Measurements from ENCODE around the gene IMPA2.

The IMPA2 gene

GRCh38 chr18:12053289-12053688 is 72.0 kb downstream of the IMPA2 start:
- no peak for ATAC-seq (ENCODE audit: insufficient read depth, low read depth)
- peaks cover 29% of the 10 kb centered on the region for H3K27me3 ChIP-seq (ENCODE audit: insufficient read depth, low read length, poor library complexity)
- H3K9me3 ChIP-seq (ENCODE audit: insufficient read depth, low read length, severe bottlenecking), result no peaks in the 10 kb centered on the region
- no peak overlapping the region for H3K9ac ChIP-seq (ENCODE audit: low read depth, low read length)
- no peaks in the 10 kb centered on the region for H3K4me1 ChIP-seq (ENCODE audit: insufficient read depth, low read length)
- no peak overlapping the region for H2AFZ ChIP-seq (ENCODE audit: low read depth, low read length)
- H3K4me3 ChIP-seq (ENCODE audit: low read depth in 1 of 2, low read length in 2 of 2), result no peak overlapping the region
- no peak for DNase-seq
- H4K20me1 ChIP-seq (ENCODE audit: insufficient read depth, low read length), result no peaks in the 10 kb centered on the region
- no peak overlapping the region for H3K4me2 ChIP-seq (ENCODE audit: insufficient read depth, low read length)
- no peaks in the 10 kb centered on the region for H3K79me2 ChIP-seq (ENCODE audit: insufficient read depth, low read length)
- no peak overlapping the region for H3K27ac ChIP-seq (ENCODE audit: low read length)
- no peaks in the 10 kb centered on the region for H3K36me3 ChIP-seq (ENCODE audit: insufficient read depth, low read length)
- no peak for TF ChIP-seq EZH2 (IDR thresholded peaks at IDR 0.05; ENCODE audit: borderline replicate concordance, low read depth, low read length, severe bottlenecking)
- TF ChIP-seq, protein P1, sequence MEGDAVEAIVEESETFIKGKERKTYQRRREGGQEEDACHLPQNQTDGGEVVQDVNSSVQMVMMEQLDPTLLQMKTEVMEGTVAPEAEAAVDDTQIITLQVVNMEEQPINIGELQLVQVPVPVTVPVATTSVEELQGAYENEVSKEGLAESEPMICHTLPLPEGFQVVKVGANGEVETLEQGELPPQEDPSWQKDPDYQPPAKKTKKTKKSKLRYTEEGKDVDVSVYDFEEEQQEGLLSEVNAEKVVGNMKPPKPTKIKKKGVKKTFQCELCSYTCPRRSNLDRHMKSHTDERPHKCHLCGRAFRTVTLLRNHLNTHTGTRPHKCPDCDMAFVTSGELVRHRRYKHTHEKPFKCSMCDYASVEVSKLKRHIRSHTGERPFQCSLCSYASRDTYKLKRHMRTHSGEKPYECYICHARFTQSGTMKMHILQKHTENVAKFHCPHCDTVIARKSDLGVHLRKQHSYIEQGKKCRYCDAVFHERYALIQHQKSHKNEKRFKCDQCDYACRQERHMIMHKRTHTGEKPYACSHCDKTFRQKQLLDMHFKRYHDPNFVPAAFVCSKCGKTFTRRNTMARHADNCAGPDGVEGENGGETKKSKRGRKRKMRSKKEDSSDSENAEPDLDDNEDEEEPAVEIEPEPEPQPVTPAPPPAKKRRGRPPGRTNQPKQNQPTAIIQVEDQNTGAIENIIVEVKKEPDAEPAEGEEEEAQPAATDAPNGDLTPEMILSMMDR (IDR thresholded peaks at IDR 0.05; ENCODE audit: borderline replicate concordance, extremely low read depth, low read length, poor library complexity, severe bottlenecking), result no peak

- Histone ChIP-seq H3K4me1 (ENCODE audit: insufficient read depth, low read length) (no peaks in the 10 kb centered on the region), H3K27ac (ENCODE audit: low read length) (no peak overlapping the region), H3K79me2 (ENCODE audit: insufficient read depth, low read length) (no peaks in the 10 kb centered on the region), H3K9ac (ENCODE audit: low read depth, low read length) (no peak overlapping the region), H3K4me3 (ENCODE audit: low read depth in 1 of 2, low read length in 2 of 2) (no peak overlapping the region), H3K4me2 (ENCODE audit: insufficient read depth, low read length) (no peak overlapping the region), H2AFZ (ENCODE audit: low read depth, low read length) (no peak overlapping the region), H3K36me3 (ENCODE audit: insufficient read depth, low read length) (no peaks in the 10 kb centered on the region), H4K20me1 (ENCODE audit: insufficient read depth, low read length) (no peaks in the 10 kb centered on the region), H3K27me3 (ENCODE audit: insufficient read depth, low read length, poor library complexity) (peaks cover 16% of the 10 kb centered on the region), H3K9me3 (ENCODE audit: insufficient read depth, low read length, severe bottlenecking) (no peaks in the 10 kb centered on the region)
- ATAC-seq (ENCODE audit: insufficient read depth, low read depth) (no peak), DNase-seq (no peak)
- TF ChIP-seq EZH2 (IDR thresholded peaks at IDR 0.05; ENCODE audit: borderline replicate concordance, low read depth, low read length, severe bottlenecking), result no peak
- TF ChIP-seq, protein P1 (IDR thresholded peaks at IDR 0.05; ENCODE audit: borderline replicate concordance, extremely low read depth, low read length, poor library complexity, severe bottlenecking), result no peak
Observed at GRCh38 chr18:12056034-12056883, 75.0 kb downstream of the IMPA2 start.

DNA sequence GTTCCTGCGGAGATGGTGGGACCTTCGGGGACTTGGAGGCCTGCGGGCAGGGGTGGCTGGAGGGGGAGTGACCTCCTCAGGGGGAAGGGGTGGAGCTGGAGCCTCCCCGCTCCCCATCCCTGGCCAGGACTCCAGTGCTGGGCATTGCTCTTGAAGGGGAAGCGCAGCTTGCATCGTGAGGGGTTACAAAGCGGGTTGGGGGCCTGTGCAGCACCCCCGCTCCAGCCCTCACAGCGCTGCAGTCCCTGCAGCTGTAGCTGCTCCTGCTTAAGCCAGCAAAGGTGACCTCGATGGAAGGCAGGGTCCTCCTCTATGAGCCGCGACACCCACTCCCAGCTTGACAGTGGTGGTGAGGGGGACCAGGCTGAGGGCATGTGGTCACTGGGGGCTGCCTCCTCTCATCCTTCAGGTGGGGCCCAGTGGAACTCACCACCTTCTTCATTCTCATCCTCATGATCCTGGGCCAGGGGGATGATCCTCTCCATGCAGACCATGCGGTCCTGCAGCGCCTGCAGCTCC is 75.6 kb downstream of the IMPA2 start:
- Histone ChIP-seq H3K36me3 (ENCODE audit: insufficient read depth, low read length) (no peaks in the 10 kb centered on the region), H2AFZ (ENCODE audit: low read depth, low read length) (no peak overlapping the region), H3K27ac (ENCODE audit: low read length) (no peak overlapping the region), H3K9me3 (ENCODE audit: insufficient read depth, low read length, severe bottlenecking) (no peaks in the 10 kb centered on the region), H3K9ac (ENCODE audit: low read depth, low read length) (no peak overlapping the region), H4K20me1 (ENCODE audit: insufficient read depth, low read length) (no peaks in the 10 kb centered on the region), H3K4me3 (ENCODE audit: low read depth in 1 of 2, low read length in 2 of 2) (no peak overlapping the region), H3K27me3 (ENCODE audit: insufficient read depth, low read length, poor library complexity) (peaks cover 16% of the 10 kb centered on the region), H3K4me1 (ENCODE audit: insufficient read depth, low read length) (no peaks in the 10 kb centered on the region), H3K79me2 (ENCODE audit: insufficient read depth, low read length) (no peaks in the 10 kb centered on the region), H3K4me2 (ENCODE audit: insufficient read depth, low read length) (no peak overlapping the region)
- no peak for TF ChIP-seq EZH2 (IDR thresholded peaks at IDR 0.05; ENCODE audit: borderline replicate concordance, low read depth, low read length, severe bottlenecking)
- TF ChIP-seq, protein P1 (IDR thresholded peaks at IDR 0.05; ENCODE audit: borderline replicate concordance, extremely low read depth, low read length, poor library complexity, severe bottlenecking), result no peak
- DNase-seq, result no peak
- no peak for ATAC-seq (ENCODE audit: insufficient read depth, low read depth)

All from DND-41 (cell line).